ENCODE measurements around the gene ARHGAP15. TPM values are rescaled to one million over a fixed set of nuclear protein-coding genes. Genes with fewer than 3 reads are reported as not detected.

ARHGAP15 gene
- total RNA-seq, 4 donors from 2014 or later: 7.9 to 32.5 (median 20.7) TPM

- TF ChIP-seq, protein P1, sequence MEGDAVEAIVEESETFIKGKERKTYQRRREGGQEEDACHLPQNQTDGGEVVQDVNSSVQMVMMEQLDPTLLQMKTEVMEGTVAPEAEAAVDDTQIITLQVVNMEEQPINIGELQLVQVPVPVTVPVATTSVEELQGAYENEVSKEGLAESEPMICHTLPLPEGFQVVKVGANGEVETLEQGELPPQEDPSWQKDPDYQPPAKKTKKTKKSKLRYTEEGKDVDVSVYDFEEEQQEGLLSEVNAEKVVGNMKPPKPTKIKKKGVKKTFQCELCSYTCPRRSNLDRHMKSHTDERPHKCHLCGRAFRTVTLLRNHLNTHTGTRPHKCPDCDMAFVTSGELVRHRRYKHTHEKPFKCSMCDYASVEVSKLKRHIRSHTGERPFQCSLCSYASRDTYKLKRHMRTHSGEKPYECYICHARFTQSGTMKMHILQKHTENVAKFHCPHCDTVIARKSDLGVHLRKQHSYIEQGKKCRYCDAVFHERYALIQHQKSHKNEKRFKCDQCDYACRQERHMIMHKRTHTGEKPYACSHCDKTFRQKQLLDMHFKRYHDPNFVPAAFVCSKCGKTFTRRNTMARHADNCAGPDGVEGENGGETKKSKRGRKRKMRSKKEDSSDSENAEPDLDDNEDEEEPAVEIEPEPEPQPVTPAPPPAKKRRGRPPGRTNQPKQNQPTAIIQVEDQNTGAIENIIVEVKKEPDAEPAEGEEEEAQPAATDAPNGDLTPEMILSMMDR (IDR thresholded peaks at IDR 0.05; ENCODE audit: low read depth): no peak
These were observed 421.3 kb downstream of the ARHGAP15 start for GRCh38 chr2:143550500-143550899.

- TF ChIP-seq, protein P1 (IDR thresholded peaks at IDR 0.05; ENCODE audit: low read depth): no peak
These were observed 422.9 kb downstream of the ARHGAP15 start for GRCh38 chr2:143551971-143552650.

- TF ChIP-seq, protein P1 (IDR thresholded peaks at IDR 0.05; ENCODE audit: low read depth): no peak
These were observed 424.0 kb downstream of the ARHGAP15 start for GRCh38 chr2:143553261-143553660.

DNA sequence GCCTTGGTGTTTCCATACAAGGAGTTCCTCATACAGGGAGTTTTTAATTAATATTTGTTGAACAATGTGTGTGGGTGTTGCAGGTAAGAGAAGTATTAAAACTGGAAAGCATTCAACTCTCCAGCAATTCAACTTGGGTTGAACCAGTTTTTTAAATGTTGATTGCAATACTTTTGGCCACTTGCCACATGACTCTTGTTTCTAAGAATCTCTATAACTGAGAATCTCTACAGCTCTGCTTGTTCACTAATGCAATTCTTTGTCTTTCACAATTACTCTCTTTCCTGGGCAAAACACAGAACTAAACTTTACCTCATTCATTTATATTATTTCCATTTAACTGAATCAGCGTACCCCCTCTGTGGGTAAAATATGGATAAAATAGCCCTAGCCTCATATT is 429.4 kb downstream of the ARHGAP15 start:
- TF ChIP-seq, protein P1 (IDR thresholded peaks at IDR 0.05; ENCODE audit: low read depth): no peak

- TF ChIP-seq, protein P1 (IDR thresholded peaks at IDR 0.05; ENCODE audit: low read depth): no peak
These were observed 429.9 kb downstream of the ARHGAP15 start for GRCh38 chr2:143559147-143559546.

DNA sequence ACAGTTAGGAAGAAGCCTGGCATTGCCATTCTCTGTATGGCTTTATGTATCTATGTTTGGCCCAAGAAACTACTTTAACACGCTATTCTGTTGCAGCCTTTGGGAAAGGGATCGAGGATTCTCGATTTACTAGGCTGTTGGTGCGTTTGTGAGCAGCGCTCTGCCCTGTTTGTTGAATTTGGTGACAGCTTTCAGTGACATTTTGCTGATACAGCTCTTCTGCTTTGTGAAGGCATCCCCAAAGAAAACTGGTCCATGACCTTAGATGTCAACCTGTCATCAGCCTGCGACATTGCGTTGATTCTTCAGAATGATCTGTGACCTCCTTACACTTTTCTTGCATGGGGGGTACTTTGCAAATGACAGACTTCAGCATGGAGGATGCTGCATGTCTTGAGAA is 431.5 kb downstream of the ARHGAP15 start:
- TF ChIP-seq, protein P1 (IDR thresholded peaks at IDR 0.05; ENCODE audit: low read depth): no peak

GRCh38 chr2:143564419-143564818 is 435.2 kb downstream of the ARHGAP15 start:
- TF ChIP-seq, protein P1 (IDR thresholded peaks at IDR 0.05; ENCODE audit: low read depth): no peak
